Measurements from ENCODE around the gene LRRC53. TPM values are rescaled to one million over a fixed set of nuclear protein-coding genes. Genes with fewer than 3 reads are reported as not detected.

LRRC53 gene
- total RNA-seq, 2 experiments from 2014 or later = not detected

- no peak overlapping the region for H3K4me3 Mint-ChIP-seq
- DNase-seq = no peak
- H3K27ac Mint-ChIP-seq = no peak overlapping the region
- peaks cover 6% of the 10 kb centered on the region for H3K27me3 Mint-ChIP-seq
- intact Hi-C loops (cut with micrococcal nuclease) = no loop called here
- ChIA-PET CTCF (no interaction called here), POLR2A (no interaction called here)
- H3K36me3 Mint-ChIP-seq = no peaks in the 10 kb centered on the region
- H3K9me3 Mint-ChIP-seq = no peaks in the 10 kb centered on the region
- H3K4me1 Mint-ChIP-seq (ENCODE audit: low read depth) = no peaks in the 10 kb centered on the region
Measured at GRCh38 chr1:74457253-74457652, 55.2 kb downstream of the LRRC53 start.

GRCh38 chr1:74455390-74455789, 57.0 kb downstream of the LRRC53 start:
- ChIA-PET POLR2A (no interaction called here), CTCF (no interaction called here)
- no peak overlapping the region for H3K27ac Mint-ChIP-seq

GRCh38 chr1:74453277-74453676, 59.1 kb downstream of the LRRC53 start:
- no peak overlapping the region for H3K27ac Mint-ChIP-seq
- H3K9me3 Mint-ChIP-seq = peaks cover 2% of the 10 kb centered on the region
- peaks cover 2% of the 10 kb centered on the region for H3K27me3 Mint-ChIP-seq
- no peaks in the 10 kb centered on the region for H3K36me3 Mint-ChIP-seq
- H3K4me3 Mint-ChIP-seq = no peak overlapping the region
- CTCF ChIA-PET = no interaction called here
- POLR2A ChIA-PET = no interaction called here
- intact Hi-C loops (cut with micrococcal nuclease) = no loop called here
- DNase-seq = no peak
- no peaks in the 10 kb centered on the region for H3K4me1 Mint-ChIP-seq (ENCODE audit: low read depth)

More at GRCh38 chr1:74455390-74455789, 57.0 kb downstream of the LRRC53 start:
- Mint-ChIP-seq H3K4me1 (ENCODE audit: low read depth) (no peaks in the 10 kb centered on the region), H3K36me3 (no peaks in the 10 kb centered on the region), H3K9me3 (peaks cover 2% of the 10 kb centered on the region), H3K4me3 (no peak overlapping the region), H3K27me3 (peaks cover 6% of the 10 kb centered on the region)
- intact Hi-C loops (cut with micrococcal nuclease) = no loop called here
- no peak for DNase-seq

- H3K4me3 Mint-ChIP-seq = no peak overlapping the region
- H3K4me1 Mint-ChIP-seq (ENCODE audit: low read depth) = no peaks in the 10 kb centered on the region
- peaks cover 2% of the 10 kb centered on the region for H3K27me3 Mint-ChIP-seq
- no peak for DNase-seq
- H3K9me3 Mint-ChIP-seq = peaks cover 2% of the 10 kb centered on the region
- ChIA-PET POLR2A (no interaction called here), CTCF (no interaction called here)
- no peak overlapping the region for H3K27ac Mint-ChIP-seq
- intact Hi-C loops (cut with micrococcal nuclease) = no loop called here
- H3K36me3 Mint-ChIP-seq = no peaks in the 10 kb centered on the region
Measured at GRCh38 chr1:74452035-74452434, 60.4 kb downstream of the LRRC53 start.

- Mint-ChIP-seq H3K9me3 (no peaks in the 10 kb centered on the region), H3K27ac (no peak overlapping the region)
- CTCF ChIA-PET = no interaction called here
Measured at GRCh38 chr1:74437035-74437434, 75.4 kb downstream of the LRRC53 start.

GRCh38 chr1:74436078-74436477, 76.3 kb downstream of the LRRC53 start:
- Mint-ChIP-seq H3K36me3 (no peaks in the 10 kb centered on the region), H3K27me3 (no peaks in the 10 kb centered on the region), H3K4me1 (ENCODE audit: low read depth) (no peaks in the 10 kb centered on the region), H3K9me3 (no peaks in the 10 kb centered on the region), H3K4me3 (no peak overlapping the region), H3K27ac (no peak overlapping the region)
- intact Hi-C loops (cut with micrococcal nuclease) = no loop called here
- no peak for DNase-seq
- ChIA-PET POLR2A (no interaction called here), CTCF (no interaction called here)

More at GRCh38 chr1:74437035-74437434, 75.4 kb downstream of the LRRC53 start:
- intact Hi-C loops (cut with micrococcal nuclease) = no loop called here
- POLR2A ChIA-PET = no interaction called here
- Mint-ChIP-seq H3K36me3 (no peaks in the 10 kb centered on the region), H3K4me3 (no peak overlapping the region), H3K27me3 (no peaks in the 10 kb centered on the region), H3K4me1 (ENCODE audit: low read depth) (no peaks in the 10 kb centered on the region)
- DNase-seq = no peak

- POLR2A ChIA-PET = no interaction called here
- H3K27ac Mint-ChIP-seq = no peak overlapping the region
- no peaks in the 10 kb centered on the region for H3K36me3 Mint-ChIP-seq
- intact Hi-C loops (cut with micrococcal nuclease) = no loop called here
- no peaks in the 10 kb centered on the region for H3K27me3 Mint-ChIP-seq
- DNase-seq = no peak
- no peaks in the 10 kb centered on the region for H3K9me3 Mint-ChIP-seq
- CTCF ChIA-PET = no interaction called here
- H3K4me3 Mint-ChIP-seq = no peak overlapping the region
- no peaks in the 10 kb centered on the region for H3K4me1 Mint-ChIP-seq (ENCODE audit: low read depth)
Measured at GRCh38 chr1:74434321-74434720, 78.1 kb downstream of the LRRC53 start.

GRCh38 chr1:74432325-74432724, 80.1 kb downstream of the LRRC53 start:
- H3K36me3 Mint-ChIP-seq = no peaks in the 10 kb centered on the region
- intact Hi-C loops (cut with micrococcal nuclease) = no loop called here
- no peak for DNase-seq
- no peaks in the 10 kb centered on the region for H3K9me3 Mint-ChIP-seq
- CTCF ChIA-PET = no interaction called here
- H3K27ac Mint-ChIP-seq = no peak overlapping the region
- POLR2A ChIA-PET = no interaction called here
- H3K27me3 Mint-ChIP-seq = no peaks in the 10 kb centered on the region
- no peaks in the 10 kb centered on the region for H3K4me1 Mint-ChIP-seq (ENCODE audit: low read depth)
- H3K4me3 Mint-ChIP-seq = no peak overlapping the region

GRCh38 chr1:74431531-74431930, 80.9 kb downstream of the LRRC53 start:
- Mint-ChIP-seq H3K36me3 (no peaks in the 10 kb centered on the region), H3K4me3 (no peak overlapping the region), H3K27me3 (no peaks in the 10 kb centered on the region), H3K9me3 (no peaks in the 10 kb centered on the region), H3K4me1 (ENCODE audit: low read depth) (no peaks in the 10 kb centered on the region), H3K27ac (no peak overlapping the region)
- DNase-seq = no peak
- intact Hi-C loops (cut with micrococcal nuclease) = no loop called here
- CTCF ChIA-PET = no interaction called here
- POLR2A ChIA-PET = no interaction called here

GRCh38 chr1:74430342-74430934, 82.0 kb downstream of the LRRC53 start:
- ChIA-PET POLR2A (no interaction called here), CTCF (no interaction called here)
- DNase-seq = no peak
- H3K36me3 Mint-ChIP-seq = no peaks in the 10 kb centered on the region
- intact Hi-C loops (cut with micrococcal nuclease) = no loop called here
- no peaks in the 10 kb centered on the region for H3K4me1 Mint-ChIP-seq (ENCODE audit: low read depth)
- H3K27ac Mint-ChIP-seq = no peak overlapping the region
- H3K9me3 Mint-ChIP-seq = no peaks in the 10 kb centered on the region
- H3K4me3 Mint-ChIP-seq = no peak overlapping the region
- no peaks in the 10 kb centered on the region for H3K27me3 Mint-ChIP-seq

- Mint-ChIP-seq H3K27me3 (peaks cover 2% of the 10 kb centered on the region), H3K36me3 (no peaks in the 10 kb centered on the region), H3K4me1 (ENCODE audit: low read depth) (no peaks in the 10 kb centered on the region), H3K4me3 (no peak overlapping the region), H3K9me3 (no peaks in the 10 kb centered on the region), H3K27ac (no peak overlapping the region)
- POLR2A ChIA-PET = no interaction called here
- intact Hi-C loops (cut with micrococcal nuclease) = no loop called here
- no peak for DNase-seq
- CTCF ChIA-PET = no interaction called here
Measured at GRCh38 chr1:74429580-74429979, 82.8 kb downstream of the LRRC53 start.

- intact Hi-C loops (cut with micrococcal nuclease) = no loop called here
- H3K4me3 Mint-ChIP-seq = no peak overlapping the region
- ChIA-PET POLR2A (no interaction called here), CTCF (no interaction called here)
- H3K27me3 Mint-ChIP-seq = peaks cover 2% of the 10 kb centered on the region
- no peaks in the 10 kb centered on the region for H3K36me3 Mint-ChIP-seq
- H3K4me1 Mint-ChIP-seq (ENCODE audit: low read depth) = no peaks in the 10 kb centered on the region
- no peak for DNase-seq
- no peak overlapping the region for H3K27ac Mint-ChIP-seq
- no peaks in the 10 kb centered on the region for H3K9me3 Mint-ChIP-seq
Measured at GRCh38 chr1:74427681-74428080, 84.7 kb downstream of the LRRC53 start.

- Mint-ChIP-seq H3K4me1 (ENCODE audit: low read depth) (no peaks in the 10 kb centered on the region), H3K9me3 (no peaks in the 10 kb centered on the region), H3K27ac (no peak overlapping the region)
Measured at GRCh38 chr1:74426208-74426937, 86.0 kb downstream of the LRRC53 start.

More at GRCh38 chr1:74426208-74426937, 86.0 kb downstream of the LRRC53 start:
- intact Hi-C loops (cut with micrococcal nuclease) = no loop called here
- POLR2A ChIA-PET = no interaction called here
- CTCF ChIA-PET = no interaction called here
- Mint-ChIP-seq H3K4me3 (no peak overlapping the region), H3K36me3 (no peaks in the 10 kb centered on the region), H3K27me3 (peaks cover 2% of the 10 kb centered on the region)
- no peak for DNase-seq

All from activated CD4-positive, alpha-beta memory T cell treated with anti-CD3 and anti-CD28 coated beads for 36 hours (primary cell).